ENCODE data around the gene DIDO1. TPM values are rescaled to one million over a fixed set of nuclear protein-coding genes. Genes with fewer than 3 reads are reported as not detected.

The DIDO1 gene
- total RNA-seq, 1 experiment from 2014 or later: 85.9 TPM

GRCh38 chr20:62958388-62959100, 32.2 kb upstream of the DIDO1 start:
- Mint-ChIP-seq H3K36me3 (ENCODE audit: insufficient read depth in 1 of 3, low read depth in 3 of 3) (peaks cover 2 to 16% (median 7%) of the 10 kb centered on the region in 3 experiments; a peak in 4 of 7 replicates), H3K27me3 (ENCODE audit: low read depth) (no peaks in the 10 kb centered on the region), H3K27ac (peak overlapping the region in 1 of 3 experiments; percentile 68; a peak in 1 of 7 replicates), H3K4me1 (peaks cover 7 to 21% of the 10 kb centered on the region in 2 experiments; a peak in 3 of 4 replicates), H3K4me3 (no peak overlapping the region), H3K9me3 (no peaks in the 10 kb centered on the region)
- Histone ChIP-seq H2AK5ac (ENCODE audit: insufficient read length, low read length) (no peak overlapping the region), H2BK15ac (ENCODE audit: low read depth, low read length) (no peak overlapping the region), H3K4me2 (ENCODE audit: insufficient read depth, insufficient read length, low read length) (no peak overlapping the region), H4K91ac (ENCODE audit: insufficient read length, low read depth, low read length) (no peak overlapping the region), H2BK20ac (ENCODE audit: low read depth, low read length, poor library complexity, severe bottlenecking) (no peak overlapping the region), H2BK5ac (ENCODE audit: insufficient read length, low read length) (no peak overlapping the region), H2AFZ (ENCODE audit: low read length) (no peak overlapping the region), H3K79me1 (ENCODE audit: insufficient read depth, low read depth, low read length, poor library complexity, severe bottlenecking) (no peaks in the 10 kb centered on the region), H4K8ac (replicated peaks; ENCODE audit: insufficient read length, low read depth, low read length) (no peak overlapping the region), H3K9me3 (ENCODE audit: control insufficient read depth, low read depth, low read length) (no peaks in the 10 kb centered on the region), H3K56ac (ENCODE audit: insufficient read length, low read depth, low read length) (no peak overlapping the region), H2BK12ac (ENCODE audit: insufficient read length, low read depth, low read length) (no peak overlapping the region), H3K23me2 (ENCODE audit: insufficient read length, low read depth, low read length, poor library complexity, severe bottlenecking) (no peaks in the 10 kb centered on the region), H3K18ac (ENCODE audit: insufficient read length, low read depth, low read length) (no peak overlapping the region), H3K27ac (ENCODE audit: insufficient read length, low read depth, low read length) (no peak overlapping the region), H3K14ac (ENCODE audit: insufficient read depth, low read length) (no peak overlapping the region), H3K27me3 (ENCODE audit: insufficient read depth, low read length) (no peaks in the 10 kb centered on the region), H3T11ph (ENCODE audit: low read length) (no peak overlapping the region), H3K4me1 (ENCODE audit: insufficient read depth, low read length) (peaks cover 1% of the 10 kb centered on the region; the same call in 1 of the 2 replicates), H4K20me1 (ENCODE audit: control insufficient read depth, insufficient read depth, insufficient read length) (no peaks in the 10 kb centered on the region), H3K4ac (ENCODE audit: low read depth, low read length) (no peak overlapping the region), H3K79me2 (ENCODE audit: insufficient read depth, low read length) (no peaks in the 10 kb centered on the region), H2BK120ac (ENCODE audit: low read depth, low read length, poor library complexity, severe bottlenecking) (no peak overlapping the region), H3K23ac (ENCODE audit: insufficient read length, low read depth, low read length) (no peak overlapping the region), H3K9ac (ENCODE audit: extremely low read depth, insufficient read length, low read length) (no peak overlapping the region), H4K5ac (ENCODE audit: insufficient read length, low read depth, low read length) (no peak overlapping the region)
- WGBS (ENCODE audit: extremely low coverage, insufficient read length, low lambda C conversion rate): no CpG with 5 or more reads among the region's 10 CpGs
- TF ChIP-seq CTCF (conservative IDR thresholded peaks at IDR 0.05): no peak
- no peak for DNase-seq
